HepG2 (cell line): ENCODE data around the gene ZNF618. TPM values are rescaled to one million over a fixed set of nuclear protein-coding genes. Genes with fewer than 3 reads are reported as not detected.

Experiments used
- ATAC-seq: fragments of 200-7000 bp; cut with Tn5 transposase; 3 replicates; pipeline ENCODE4 v1.9.1; 2020; ENCODE audit warnings: mild to moderate bottlenecking, moderate library complexity
- BruUV-seq: library from RNA; stranded (reverse); fragments of 400-500 nt; replicated peaks from 2 replicates; lab custom pipeline; 2021; lab: Mats Ljungman, UMichigan
- CTCF ChIA-PET: fragments of 300-600 bp; formaldehyde crosslinking; extraction: SDS; loops from one replicate; lab custom pipeline; 2021; ENCODE audit warnings: low total read pairs, inconsistent platforms, low intra/inter-chr PET ratio; lab: Yijun Ruan, JAX
- POLR2A ChIA-PET: fragments of 350-600 bp; sonication (Branson Sonifier 250); formaldehyde crosslinking; loops from one replicate; lab custom pipeline; 2020; ENCODE audit warnings: antibody characterized with exemption, inconsistent platforms; lab: Yijun Ruan, JAX
- DNase-seq: peaks from one replicate; pipeline ENCODE4 v3.0.0-alpha.2; 2015; ENCODE audit warnings: low spot score
- FAIRE-seq: peaks from 3 replicates; lab custom pipeline; 2011; peaks lifted over from hg19 to GRCh38; lab: Jason Lieb, UNC
- H2AFZ ChIP-seq: one replicate; pipeline ENCODE4 v1.6.1; 2011; ENCODE audit warnings: low read length, inconsistent platforms
- H3K27ac ChIP-seq: fragments of 300-600 bp; 3 replicates; pipeline ENCODE4 v1.8.0; 2011; ENCODE audit warnings: mixed run types, mild to moderate bottlenecking, mixed read lengths, low read length, inconsistent platforms; ENCODE audit not compliant: insufficient read depth; ENCODE audit errors: extremely low read length
- H3K27me3 ChIP-seq, 2 experiments: fragments of 200-600 bp in 1 of 2; 2 replicates in 1 of 2; 3 replicates in 1 of 2; pipeline versions ENCODE4 v1.6.0 to v1.8.0; 2011; ENCODE audit warnings: low read length in 2 of 2, mild to moderate bottlenecking in 2 of 2, moderate library complexity in 2 of 2, inconsistent platforms in 1 of 2; ENCODE audit not compliant: insufficient read depth in 2 of 2, control insufficient read depth in 1 of 2
- H3K36me3 ChIP-seq, 2 experiments: fragments of 200-600 bp in 1 of 2; replicated peaks in 1 of 2; 2 replicates in 1 of 2; 3 replicates in 1 of 2; pipeline versions ENCODE4 v1.5.1 to v1.8.0; 2011; ENCODE audit warnings: low read length in 2 of 2, inconsistent platforms in 1 of 2; ENCODE audit not compliant: insufficient read depth in 2 of 2, control insufficient read depth in 1 of 2
- H3K4me1 ChIP-seq: 2 replicates; pipeline ENCODE4 v1.5.1; 2012; ENCODE audit warnings: low read length, inconsistent platforms; ENCODE audit not compliant: insufficient read depth
- H3K4me2 ChIP-seq: 2 replicates; pipeline ENCODE4 v1.6.0; 2011; ENCODE audit warnings: low read depth, low read length, inconsistent platforms
- H3K4me3 ChIP-seq, 3 experiments: fragments of 200-600 bp in 1 of 3; sonication (generic), shearing (Covaris generic) in 1 of 3; replicated peaks in 1 of 3; 2 replicates each; pipeline ENCODE4 v1.5.1; 2011 to 2016; ENCODE audit warnings: low read length in 3 of 3, inconsistent platforms in 2 of 3, low read depth in 2 of 3, mild to moderate bottlenecking in 2 of 3, control low read depth in 1 of 3, mixed read lengths in 1 of 3; ENCODE audit not compliant: insufficient read depth in 1 of 3
- H3K79me2 ChIP-seq: one replicate; pipeline ENCODE4 v1.6.1; 2011; ENCODE audit warnings: low read length, inconsistent platforms; ENCODE audit not compliant: insufficient read depth
- H3K9ac ChIP-seq: 2 replicates; pipeline ENCODE4 v1.6.0; 2011; ENCODE audit warnings: mild to moderate bottlenecking, low read depth, low read length, inconsistent platforms; ENCODE audit not compliant: insufficient read depth
- H3K9me3 ChIP-seq: 2 replicates; pipeline ENCODE4 v1.5.1; 2012; ENCODE audit warnings: mild to moderate bottlenecking, low read length
- H4K20me1 ChIP-seq: 2 replicates; pipeline ENCODE4 v1.6.0; 2011; ENCODE audit warnings: inconsistent platforms, mild to moderate bottlenecking, low read length, moderate library complexity; ENCODE audit not compliant: insufficient read depth
- GZF1 ChIP-seq: sonication (generic); formaldehyde crosslinking; IDR thresholded peaks from 2 replicates; pipeline ENCODE4 v1.5.1; 2020; ENCODE audit warnings: mild to moderate bottlenecking, missing genetic modification reagents
- PPARG ChIP-seq: conservative IDR thresholded peaks from 2 replicates; pipeline ENCODE4 v1.6.1; 2016; ENCODE audit warnings: missing biosample characterization, missing genetic modification reagents
- TP53 ChIP-seq: sonication (generic); formaldehyde crosslinking; conservative IDR thresholded peaks from 2 replicates; pipeline ENCODE4 v1.4.0; 2020; ENCODE audit warnings: missing genetic modification reagents
- WGBS: methylation state at CpG from one replicate; pipeline ENCODE4 v1.1.6; 2017; ENCODE audit warnings: low lambda C conversion rate; 5-methylcytosine and 5-hydroxymethylcytosine counted together
- in situ Hi-C: cut with HindIII; loops from 2 replicates; pipeline ENCODE4 v1.10.0; 2017; ENCODE audit warnings: low pct_unique_long_range_greater_than_20kb; ENCODE audit not compliant: extremely low pct_ligation_motif_present
- intact Hi-C: fragments of 100-400 bp; cut with micrococcal nuclease; formaldehyde crosslinking; loops from one replicate; pipeline ENCODE4 v1.10.0; 2022; ENCODE audit not compliant: unreplicated experiment
- polyA plus RNA-seq, 8 experiments: library from polyadenylated mRNA; depleted of rRNA in 3 of 8; stranded (reverse) in 7 of 8; unstranded in 1 of 8; fragments of >200 nt; fragmentation: Illumina TruSeq in 4 of 8; extraction: Trizol in 4 of 8; gene quantifications; 2 replicates each; pipeline versions ENCODE4 v1.2.1 to v1.2.3, GENCODE V29; 2011 to 2016; ENCODE audit warnings: low read depth in 4 of 8, missing spikeins in 1 of 8, mixed read lengths in 1 of 8; ENCODE audit not compliant: insufficient read depth in 1 of 8
- total RNA-seq, 5 experiments: library from RNA; depleted of rRNA; stranded (reverse); fragments of >200 nt; fragmentation: Illumina TruSeq; extraction: Trizol; gene quantifications; 2 replicates each; pipeline ENCODE4 v1.2.3, GENCODE V29; 2016; ENCODE audit warnings: low read depth in 1 of 5
- TF ChIP-seq, protein P1 (sequence below): sonication (generic); formaldehyde crosslinking; IDR thresholded peaks from 2 replicates; pipeline ENCODE4 v1.4.0; 2020; ENCODE audit warnings: mild to moderate bottlenecking, missing genetic modification reagents
- TF ChIP-seq, protein P2 (sequence below): sonication (generic); formaldehyde crosslinking; IDR thresholded peaks from 2 replicates; pipeline ENCODE4 v1.4.0; 2020; ENCODE audit warnings: missing genetic modification reagents, borderline replicate concordance
- TF ChIP-seq, protein P3 (sequence below), 2 experiments: IDR thresholded peaks; 2 replicates each; pipeline ENCODE4 v1.6.1; 2011 to 2012; ENCODE audit warnings: low read length in 2 of 2, borderline replicate concordance in 1 of 2, low read depth in 1 of 2, mild to moderate bottlenecking in 1 of 2, moderate library complexity in 1 of 2

ZNF618 gene
- total and polyA plus RNA-seq, 2 of the 13 experiments (the other 11 are each of a cell fraction or from before 2014, with no cell fraction given): 0.07 TPM

DNA sequence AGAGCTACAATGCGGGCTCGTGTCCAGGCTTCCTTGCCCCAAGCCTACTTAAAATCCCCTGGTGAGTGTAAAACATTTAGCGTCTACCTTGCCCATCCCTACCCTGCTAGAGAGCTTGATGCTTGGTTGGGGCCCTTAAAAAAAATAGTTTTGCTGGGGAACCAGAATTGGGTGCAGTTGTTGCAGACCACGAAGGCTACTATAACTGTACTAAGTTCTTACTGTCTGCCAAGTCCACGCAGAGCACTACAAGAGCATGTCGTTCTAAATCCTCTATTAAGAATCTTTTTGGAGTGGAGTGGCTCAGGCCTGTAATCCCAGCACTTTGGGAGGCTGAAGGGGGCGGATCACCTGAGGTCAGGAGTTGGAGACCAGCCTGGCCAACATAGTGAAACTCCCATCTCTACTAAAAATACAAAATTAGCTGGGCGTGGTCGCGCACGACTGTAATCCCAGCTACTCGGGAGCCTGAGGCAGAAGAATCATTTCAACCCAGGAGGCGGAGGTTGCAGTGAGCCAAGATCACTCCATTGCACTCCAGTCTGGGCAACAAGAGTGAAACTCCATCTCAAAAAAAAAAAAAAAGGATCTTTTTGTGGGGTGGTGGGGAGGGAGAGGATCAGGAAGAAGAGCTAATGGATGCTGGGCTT, 206.8 kb downstream of the ZNF618 start (continued):
- TF ChIP-seq, protein P1, sequence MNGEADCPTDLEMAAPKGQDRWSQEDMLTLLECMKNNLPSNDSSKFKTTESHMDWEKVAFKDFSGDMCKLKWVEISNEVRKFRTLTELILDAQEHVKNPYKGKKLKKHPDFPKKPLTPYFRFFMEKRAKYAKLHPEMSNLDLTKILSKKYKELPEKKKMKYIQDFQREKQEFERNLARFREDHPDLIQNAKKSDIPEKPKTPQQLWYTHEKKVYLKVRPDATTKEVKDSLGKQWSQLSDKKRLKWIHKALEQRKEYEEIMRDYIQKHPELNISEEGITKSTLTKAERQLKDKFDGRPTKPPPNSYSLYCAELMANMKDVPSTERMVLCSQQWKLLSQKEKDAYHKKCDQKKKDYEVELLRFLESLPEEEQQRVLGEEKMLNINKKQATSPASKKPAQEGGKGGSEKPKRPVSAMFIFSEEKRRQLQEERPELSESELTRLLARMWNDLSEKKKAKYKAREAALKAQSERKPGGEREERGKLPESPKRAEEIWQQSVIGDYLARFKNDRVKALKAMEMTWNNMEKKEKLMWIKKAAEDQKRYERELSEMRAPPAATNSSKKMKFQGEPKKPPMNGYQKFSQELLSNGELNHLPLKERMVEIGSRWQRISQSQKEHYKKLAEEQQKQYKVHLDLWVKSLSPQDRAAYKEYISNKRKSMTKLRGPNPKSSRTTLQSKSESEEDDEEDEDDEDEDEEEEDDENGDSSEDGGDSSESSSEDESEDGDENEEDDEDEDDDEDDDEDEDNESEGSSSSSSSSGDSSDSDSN: 0 out of 2 replicates have a peak, but pooled peaks have one; percentile 0
- 0 out of 2 replicates have a peak, but pooled peaks have one; percentile 2 for TF ChIP-seq GZF1 (CRISPR knock-in tag)
- TF ChIP-seq, all 625 proteins: peak for 11; not testable (repeated sequence) for 614

DNA sequence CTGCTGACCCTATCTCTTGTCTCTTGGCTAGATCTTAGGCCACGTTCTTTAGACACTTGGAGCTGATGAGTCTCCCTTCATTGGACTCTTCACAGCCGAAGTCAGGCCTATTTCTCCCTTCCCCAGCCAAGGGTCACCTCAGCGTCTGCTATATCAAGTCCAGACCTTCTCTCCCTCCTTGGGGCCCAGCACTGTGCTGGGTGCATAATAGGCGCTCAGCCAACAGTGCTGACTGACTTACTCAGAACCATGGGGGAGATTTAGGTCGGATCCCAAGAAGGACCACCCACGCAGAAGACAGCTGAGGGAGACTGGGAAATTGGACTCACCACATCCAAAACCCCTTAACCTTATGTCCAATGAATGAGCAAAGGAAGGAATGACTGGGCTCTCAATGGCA, 207.6 kb downstream of the ZNF618 start:
- in situ Hi-C loops (no loop called here), intact Hi-C loops (loop anchor here (5.0 kb wide), 1 partner anchor 184 kb away; no protein-coding TSS in a partner anchor)
- H3K27ac ChIP-seq: no peak overlapping the region
- H2AFZ ChIP-seq: no peak overlapping the region
- FAIRE-seq (no peak), ATAC-seq (no peak), DNase-seq (no peak)
- H3K4me3 ChIP-seq: no peak overlapping the region
- H3K4me2 ChIP-seq: no peak overlapping the region
- H4K20me1 ChIP-seq: no peaks in the 10 kb centered on the region
- CTCF ChIA-PET: interaction anchor here (1.8 to 2.2 kb wide), 3 partner anchors 24 to 207 kb away, joined by 6 to 18 read pairs (median 14); no protein-coding TSS in a partner anchor
- TF ChIP-seq PPARG (CRISPR knock-in tag) (no peak), TP53 (CRISPR knock-in tag) (no peak)
- TF ChIP-seq, protein P2, sequence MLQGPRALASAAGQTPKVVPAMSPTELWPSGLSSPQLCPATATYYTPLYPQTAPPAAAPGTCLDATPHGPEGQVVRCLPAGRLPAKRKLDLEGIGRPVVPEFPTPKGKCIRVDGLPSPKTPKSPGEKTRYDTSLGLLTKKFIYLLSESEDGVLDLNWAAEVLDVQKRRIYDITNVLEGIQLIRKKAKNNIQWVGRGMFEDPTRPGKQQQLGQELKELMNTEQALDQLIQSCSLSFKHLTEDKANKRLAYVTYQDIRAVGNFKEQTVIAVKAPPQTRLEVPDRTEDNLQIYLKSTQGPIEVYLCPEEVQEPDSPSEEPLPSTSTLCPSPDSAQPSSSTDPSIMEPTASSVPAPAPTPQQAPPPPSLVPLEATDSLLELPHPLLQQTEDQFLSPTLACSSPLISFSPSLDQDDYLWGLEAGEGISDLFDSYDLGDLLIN (CRISPR knock-in tag): no peak
- TF ChIP-seq, protein P3, sequence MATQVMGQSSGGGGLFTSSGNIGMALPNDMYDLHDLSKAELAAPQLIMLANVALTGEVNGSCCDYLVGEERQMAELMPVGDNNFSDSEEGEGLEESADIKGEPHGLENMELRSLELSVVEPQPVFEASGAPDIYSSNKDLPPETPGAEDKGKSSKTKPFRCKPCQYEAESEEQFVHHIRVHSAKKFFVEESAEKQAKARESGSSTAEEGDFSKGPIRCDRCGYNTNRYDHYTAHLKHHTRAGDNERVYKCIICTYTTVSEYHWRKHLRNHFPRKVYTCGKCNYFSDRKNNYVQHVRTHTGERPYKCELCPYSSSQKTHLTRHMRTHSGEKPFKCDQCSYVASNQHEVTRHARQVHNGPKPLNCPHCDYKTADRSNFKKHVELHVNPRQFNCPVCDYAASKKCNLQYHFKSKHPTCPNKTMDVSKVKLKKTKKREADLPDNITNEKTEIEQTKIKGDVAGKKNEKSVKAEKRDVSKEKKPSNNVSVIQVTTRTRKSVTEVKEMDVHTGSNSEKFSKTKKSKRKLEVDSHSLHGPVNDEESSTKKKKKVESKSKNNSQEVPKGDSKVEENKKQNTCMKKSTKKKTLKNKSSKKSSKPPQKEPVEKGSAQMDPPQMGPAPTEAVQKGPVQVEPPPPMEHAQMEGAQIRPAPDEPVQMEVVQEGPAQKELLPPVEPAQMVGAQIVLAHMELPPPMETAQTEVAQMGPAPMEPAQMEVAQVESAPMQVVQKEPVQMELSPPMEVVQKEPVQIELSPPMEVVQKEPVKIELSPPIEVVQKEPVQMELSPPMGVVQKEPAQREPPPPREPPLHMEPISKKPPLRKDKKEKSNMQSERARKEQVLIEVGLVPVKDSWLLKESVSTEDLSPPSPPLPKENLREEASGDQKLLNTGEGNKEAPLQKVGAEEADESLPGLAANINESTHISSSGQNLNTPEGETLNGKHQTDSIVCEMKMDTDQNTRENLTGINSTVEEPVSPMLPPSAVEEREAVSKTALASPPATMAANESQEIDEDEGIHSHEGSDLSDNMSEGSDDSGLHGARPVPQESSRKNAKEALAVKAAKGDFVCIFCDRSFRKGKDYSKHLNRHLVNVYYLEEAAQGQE (IDR thresholded peaks at IDR 0.05; ENCODE audit: borderline replicate concordance in 1 of 2, low read depth in 1 of 2, low read length in 2 of 2): no peak
- POLR2A ChIA-PET: interaction anchor here (1.0 to 7.4 kb wide), 8 partner anchors 10 to 207 kb away, joined by 3 to 75 read pairs (median 12); partner anchors contain the start of genes COL27A1 and KIF12
- 94% methylated on average over 6 of the region's 6 CpGs for WGBS
- H3K9me3 ChIP-seq: no peaks in the 10 kb centered on the region
- no peak overlapping the region for H3K9ac ChIP-seq
- no peaks in the 10 kb centered on the region for H3K27me3 ChIP-seq
- peaks cover 76% of the 10 kb centered on the region for H3K4me1 ChIP-seq
- H3K36me3 ChIP-seq: no peaks in the 10 kb centered on the region
- peaks cover 5% of the 10 kb centered on the region for H3K79me2 ChIP-seq
- no TSS peak for BruUV-seq
